Chondrocyte (in vitro differentiated cells): Measurements from ENCODE around the gene ASIC2. TPM values are rescaled to one million over a fixed set of nuclear protein-coding genes. Genes with fewer than 3 reads are reported as not detected.

Experiments
- DNase-seq: peaks from one replicate; pipeline ENCODE4 v3.0.0; 2021; ENCODE audit warnings: mixed read lengths, low spot score
- H3K27ac Mint-ChIP-seq: one replicate; pipeline ENCODE4 v1.8.0; 2021; ENCODE audit warnings: mild to moderate bottlenecking, moderate library complexity, mixed read lengths; ENCODE audit not compliant: unreplicated experiment
- H3K27me3 Mint-ChIP-seq: 2 replicates; pipeline ENCODE4 v1.8.0; 2021; ENCODE audit warnings: low read depth, mixed read lengths
- H3K36me3 Mint-ChIP-seq: 2 replicates; pipeline ENCODE4 v1.8.0; 2021; ENCODE audit warnings: low read depth, mixed read lengths
- H3K4me1 Mint-ChIP-seq: 2 replicates; pipeline ENCODE4 v1.8.0; 2021; ENCODE audit warnings: low read depth, mild to moderate bottlenecking, mixed read lengths
- H3K4me3 Mint-ChIP-seq: one replicate; pipeline ENCODE4 v1.8.0; 2021; ENCODE audit warnings: mild to moderate bottlenecking, moderate library complexity, mixed read lengths; ENCODE audit not compliant: unreplicated experiment
- H3K9me3 Mint-ChIP-seq: 2 replicates; pipeline ENCODE4 v1.8.0; 2021; ENCODE audit warnings: low read depth, mixed read lengths
- total RNA-seq: library from RNA; stranded (reverse); gene quantifications from 3 replicates; pipeline ENCODE4 v1.2.1, GENCODE V29; 2021
- TF ChIP-seq, protein P1 (sequence below): fragments of 200-600 bp; sonication (generic); IDR thresholded peaks from 2 replicates; pipeline ENCODE4 v1.5.0; 2021; ENCODE audit warnings: antibody characterized with exemption, mild to moderate bottlenecking, moderate library complexity

Gene ASIC2
- total RNA-seq, 1 donor from 2014 or later: not detected

DNA sequence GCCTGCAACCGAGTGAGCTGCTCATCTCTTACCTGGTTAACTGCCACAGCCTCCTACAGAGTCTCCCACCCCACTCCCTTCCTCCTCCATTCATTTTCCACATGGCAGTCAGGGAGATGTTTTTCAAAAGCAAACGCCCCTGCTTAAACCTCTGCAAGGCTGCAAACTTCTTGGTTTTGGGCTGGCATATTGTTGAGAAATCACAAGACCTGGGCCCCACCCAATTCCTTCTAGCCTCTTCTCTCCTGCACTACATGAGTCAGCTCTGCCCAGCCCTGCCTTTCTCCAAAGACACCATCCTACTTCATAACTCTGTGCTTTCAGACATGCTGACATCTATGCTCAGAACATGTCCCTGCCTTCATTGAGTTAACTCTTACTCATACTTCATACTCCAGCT is 165.4 kb downstream of the ASIC2 start:
- TF ChIP-seq, protein P1, sequence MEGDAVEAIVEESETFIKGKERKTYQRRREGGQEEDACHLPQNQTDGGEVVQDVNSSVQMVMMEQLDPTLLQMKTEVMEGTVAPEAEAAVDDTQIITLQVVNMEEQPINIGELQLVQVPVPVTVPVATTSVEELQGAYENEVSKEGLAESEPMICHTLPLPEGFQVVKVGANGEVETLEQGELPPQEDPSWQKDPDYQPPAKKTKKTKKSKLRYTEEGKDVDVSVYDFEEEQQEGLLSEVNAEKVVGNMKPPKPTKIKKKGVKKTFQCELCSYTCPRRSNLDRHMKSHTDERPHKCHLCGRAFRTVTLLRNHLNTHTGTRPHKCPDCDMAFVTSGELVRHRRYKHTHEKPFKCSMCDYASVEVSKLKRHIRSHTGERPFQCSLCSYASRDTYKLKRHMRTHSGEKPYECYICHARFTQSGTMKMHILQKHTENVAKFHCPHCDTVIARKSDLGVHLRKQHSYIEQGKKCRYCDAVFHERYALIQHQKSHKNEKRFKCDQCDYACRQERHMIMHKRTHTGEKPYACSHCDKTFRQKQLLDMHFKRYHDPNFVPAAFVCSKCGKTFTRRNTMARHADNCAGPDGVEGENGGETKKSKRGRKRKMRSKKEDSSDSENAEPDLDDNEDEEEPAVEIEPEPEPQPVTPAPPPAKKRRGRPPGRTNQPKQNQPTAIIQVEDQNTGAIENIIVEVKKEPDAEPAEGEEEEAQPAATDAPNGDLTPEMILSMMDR: no peak
- Mint-ChIP-seq H3K27me3 (peaks cover 8% of the 10 kb centered on the region), H3K4me1 (no peaks in the 10 kb centered on the region), H3K4me3 (no peak overlapping the region), H3K27ac (no peak overlapping the region), H3K36me3 (no peaks in the 10 kb centered on the region), H3K9me3 (no peaks in the 10 kb centered on the region)
- DNase-seq: no peak

DNA sequence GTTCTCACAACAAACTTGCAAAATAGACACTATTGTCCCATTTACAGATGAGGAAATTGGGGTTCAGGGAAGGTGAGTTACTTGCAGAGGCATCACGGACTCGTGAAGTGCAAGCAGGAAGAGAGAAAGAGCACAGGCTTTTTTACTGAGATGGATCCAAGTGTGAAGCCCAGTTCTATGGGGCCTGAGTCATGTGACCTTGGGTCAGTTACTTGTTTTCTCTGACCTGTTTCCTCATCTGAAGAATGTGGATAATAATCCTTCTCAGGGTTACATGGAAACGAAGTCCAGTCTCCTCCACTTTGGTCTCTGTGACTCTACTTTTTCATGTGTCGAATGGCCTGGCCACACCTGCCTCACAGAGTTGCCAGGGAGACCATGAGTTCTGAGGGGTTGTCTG is 167.0 kb downstream of the ASIC2 start:
- Mint-ChIP-seq H3K4me3 (no peak overlapping the region), H3K4me1 (no peaks in the 10 kb centered on the region), H3K36me3 (no peaks in the 10 kb centered on the region), H3K9me3 (no peaks in the 10 kb centered on the region), H3K27ac (no peak overlapping the region), H3K27me3 (peaks cover 12% of the 10 kb centered on the region)
- no peak for DNase-seq
- TF ChIP-seq, protein P1: no peak

DNA sequence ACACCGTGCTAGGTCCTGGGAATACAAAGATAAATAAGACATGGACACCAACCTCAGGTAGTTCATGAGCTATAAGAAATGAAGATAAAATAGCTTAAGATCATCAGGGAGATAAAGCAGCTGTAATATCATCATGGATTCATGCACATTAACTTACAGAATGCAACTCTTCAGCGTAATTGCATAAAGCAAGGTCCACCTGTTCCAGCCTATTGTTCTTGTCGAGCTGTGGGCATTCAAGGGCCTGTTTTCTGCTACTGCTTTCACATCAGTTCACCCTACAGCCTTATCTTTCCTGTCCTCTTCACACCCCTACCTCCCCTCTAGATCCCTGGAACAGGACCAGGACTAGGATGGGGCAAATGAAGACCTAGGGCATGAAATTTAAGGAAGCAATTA is 167.5 kb downstream of the ASIC2 start:
- Mint-ChIP-seq H3K27me3 (peaks cover 12% of the 10 kb centered on the region), H3K36me3 (no peaks in the 10 kb centered on the region), H3K4me3 (no peak overlapping the region), H3K4me1 (no peaks in the 10 kb centered on the region), H3K9me3 (no peaks in the 10 kb centered on the region), H3K27ac (no peak overlapping the region)
- DNase-seq: no peak
- TF ChIP-seq, protein P1: no peak

DNA sequence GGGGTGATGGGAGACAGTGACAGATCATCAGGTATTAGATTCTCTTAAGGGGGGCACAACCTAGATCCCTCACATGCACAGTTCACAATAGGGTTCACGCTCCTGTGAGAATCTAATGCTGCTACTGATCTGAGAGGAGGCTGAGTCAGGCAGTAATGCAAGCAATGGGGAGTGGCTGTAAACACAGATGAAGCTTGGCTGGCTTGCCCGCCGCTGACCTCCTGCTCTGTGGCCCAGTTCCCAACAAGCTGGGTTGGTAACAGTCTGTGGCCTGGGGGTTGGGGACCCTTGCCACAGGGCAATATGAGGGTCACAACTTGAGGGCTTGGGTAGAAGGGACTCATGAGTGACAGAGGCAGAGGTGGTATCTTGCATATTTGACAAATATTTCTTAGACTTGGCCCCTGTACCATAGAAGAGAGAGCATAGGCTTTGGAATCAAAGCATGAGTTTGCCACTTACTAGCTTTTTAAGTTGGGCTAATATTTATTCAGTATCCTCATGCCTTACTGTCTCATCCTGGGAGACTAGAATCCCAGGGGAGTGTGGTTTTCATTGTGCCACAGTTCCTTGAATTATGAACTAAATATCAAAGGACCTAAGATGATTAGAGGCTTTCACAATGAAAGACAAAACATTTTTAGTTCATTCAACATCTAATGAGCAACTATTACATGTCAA is 168.1 kb downstream of the ASIC2 start:
- no peak overlapping the region for H3K4me3 Mint-ChIP-seq
- DNase-seq: no peak
- H3K4me1 Mint-ChIP-seq: no peaks in the 10 kb centered on the region
- no peaks in the 10 kb centered on the region for H3K9me3 Mint-ChIP-seq
- no peak overlapping the region for H3K27ac Mint-ChIP-seq
- peaks cover 12% of the 10 kb centered on the region for H3K27me3 Mint-ChIP-seq
- no peaks in the 10 kb centered on the region for H3K36me3 Mint-ChIP-seq
- TF ChIP-seq, protein P1: no peak

DNA sequence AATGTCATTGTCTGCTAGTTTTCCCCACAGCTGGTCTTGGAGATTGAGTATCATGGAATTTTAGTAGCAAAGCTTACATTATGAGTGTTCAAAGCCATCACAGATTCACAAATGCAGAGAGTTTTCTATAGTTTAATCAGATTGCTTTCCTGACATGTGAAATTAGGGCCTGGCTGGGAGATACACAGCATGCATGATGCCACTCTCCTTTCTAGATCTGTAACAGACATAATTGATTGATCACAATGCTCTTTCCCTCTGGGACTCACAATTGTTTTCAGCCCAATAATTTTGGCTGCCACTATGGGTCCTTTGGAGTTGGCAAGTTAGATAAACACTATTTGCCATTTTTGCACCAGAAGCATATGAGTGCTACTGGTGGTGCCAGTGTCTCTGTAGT is 168.9 kb downstream of the ASIC2 start:
- H3K4me1 Mint-ChIP-seq: no peaks in the 10 kb centered on the region
- no peak overlapping the region for H3K27ac Mint-ChIP-seq
- DNase-seq: no peak
- peaks cover 12% of the 10 kb centered on the region for H3K27me3 Mint-ChIP-seq
- TF ChIP-seq, protein P1: no peak
- no peak overlapping the region for H3K4me3 Mint-ChIP-seq
- no peaks in the 10 kb centered on the region for H3K36me3 Mint-ChIP-seq
- H3K9me3 Mint-ChIP-seq: no peaks in the 10 kb centered on the region
